Prostate gland (tissue), 2 donors: Measurements from ENCODE around the gene CADPS2. TPM values are rescaled to one million over a fixed set of nuclear protein-coding genes. Genes with fewer than 3 reads are reported as not detected.
"Not testable (repeated sequence)": the region's sequence is repeated elsewhere in the genome, so short reads cannot be mapped to it uniquely, and the experiment has no call there.

ENCODE experiments used
- DNase-seq: peaks from one replicate; pipeline ENCODE4 v3.0.0-alpha.2; 2019; ENCODE audit warnings: low spot score
- H3K27ac ChIP-seq, 2 donors: fragments of 200-600 bp; sonication (generic); 2 replicates each; pipeline ENCODE4 v1.5.1; 2017 to 2019
- H3K27me3 ChIP-seq: fragments of 200-600 bp; sonication (generic); replicated peaks from 2 replicates; pipeline ENCODE4 v1.5.1; 2019; ENCODE audit not compliant: insufficient read depth
- H3K36me3 ChIP-seq, 2 donors: fragments of 200-600 bp; sonication (generic); 1 replicate in 1 of 2; 2 replicates in 1 of 2; pipeline versions ENCODE4 v1.5.1 to v1.8.1; 2017 to 2019
- H3K4me1 ChIP-seq: fragments of 200-600 bp; sonication (generic); replicated peaks from 2 replicates; pipeline ENCODE4 v1.5.1; 2019
- H3K4me3 ChIP-seq, 2 donors: fragments of 200-600 bp; sonication (generic); 2 replicates each; pipeline ENCODE4 v1.5.1; 2017 to 2019
- H3K9me3 ChIP-seq: fragments of 200-600 bp; sonication (generic); 2 replicates; pipeline ENCODE4 v1.5.1; 2017
- CTCF ChIP-seq, 4 experiments: fragments of 200-600 bp in 2 of 4; fragments of 450-650 bp in 2 of 4; sonication (generic) in 2 of 4; IDR thresholded peaks; 1 replicate in 3 of 4; 2 replicates in 1 of 4; pipeline ENCODE4 v1.5.1; 2016 to 2019; ENCODE audit warnings: antibody characterized with exemption in 4 of 4, mild to moderate bottlenecking in 2 of 4, moderate library complexity in 2 of 4
- POLR2A ChIP-seq: fragments of 450-650 bp; IDR thresholded peaks from one replicate; pipeline ENCODE4 v1.6.1; 2016; ENCODE audit warnings: antibody characterized with exemption, mild to moderate bottlenecking
- POLR2AphosphoS5 ChIP-seq: sonication (generic); formaldehyde crosslinking; IDR thresholded peaks from one replicate; pipeline ENCODE4 v1.6.1; 2017; ENCODE audit warnings: antibody characterized with exemption
- WGBS: methylation state at CpG from one replicate; pipeline ENCODE4 v1.1.5; 2018; 5-methylcytosine and 5-hydroxymethylcytosine counted together
- intact Hi-C: fragments of 100-400 bp; cut with DNase I; formaldehyde crosslinking; loops from one replicate; pipeline ENCODE4 v1.14.2; 2022
- total RNA-seq, 2 donors: library from RNA; depleted of rRNA; stranded (reverse); fragments of >200 nt; gene quantifications; one replicate each; pipeline ENCODE4 v1.1.0, GENCODE V29; 2016

Gene CADPS2
- total RNA-seq, 2 donors from 2014 or later, result 22.2 to 50.4 TPM

- Histone ChIP-seq H3K27ac (no peak overlapping the region), H3K9me3 (no peaks in the 10 kb centered on the region)
- 91% methylated on average over 1 of the region's 1 CpG for whole genome bisulfite sequencing
These were observed 243.0 kb downstream of the CADPS2 start for GRCh38 chr7:122643250-122643649.

GRCh38 chr7:122638459-122638858, 247.8 kb downstream of the CADPS2 start:
- TF ChIP-seq POLR2A (no peak), POLR2AphosphoS5 (no peak), CTCF (IDR thresholded peaks at IDR 0.05) (no peak)
- no peak overlapping the region for H3K27ac ChIP-seq
- H3K9me3 ChIP-seq, result no peaks in the 10 kb centered on the region
- H3K27me3 ChIP-seq, result no peaks in the 10 kb centered on the region
- WGBS, result 72% methylated on average over 2 of the region's 2 CpGs
- no peaks in the 10 kb centered on the region for H3K4me1 ChIP-seq
- H3K36me3 ChIP-seq, result no peaks in the 10 kb centered on the region
- DNase-seq, result no peak
- intact Hi-C loops, result no loop called here
- no peak overlapping the region for H3K4me3 ChIP-seq

More at GRCh38 chr7:122643250-122643649, 243.0 kb downstream of the CADPS2 start:
- intact Hi-C loops, result no loop called here
- no peaks in the 10 kb centered on the region for H3K4me1 ChIP-seq
- no peak overlapping the region for H3K4me3 ChIP-seq
- no peaks in the 10 kb centered on the region for H3K27me3 ChIP-seq
- H3K36me3 ChIP-seq, result no peaks in the 10 kb centered on the region
- TF ChIP-seq POLR2AphosphoS5 (no peak), CTCF (IDR thresholded peaks at IDR 0.05) (no peak)
- no peak for DNase-seq

GRCh38 chr7:122637784-122638183, 248.5 kb downstream of the CADPS2 start:
- Histone ChIP-seq H3K9me3 (no peaks in the 10 kb centered on the region), H3K4me3 (no peak overlapping the region), H3K4me1 (no peaks in the 10 kb centered on the region), H3K27ac (no peak overlapping the region), H3K27me3 (no peaks in the 10 kb centered on the region), H3K36me3 (no peaks in the 10 kb centered on the region)
- WGBS, result 42% methylated on average over 2 of the region's 2 CpGs
- no peak for TF ChIP-seq POLR2A
- no peak for TF ChIP-seq POLR2AphosphoS5
- no peak for TF ChIP-seq CTCF (IDR thresholded peaks at IDR 0.05)
- no peak for DNase-seq
- intact Hi-C loops, result no loop called here

GRCh38 chr7:122635481-122635880, 250.8 kb downstream of the CADPS2 start:
- H3K36me3 ChIP-seq, intact Hi-C loops, H3K9me3 ChIP-seq, H3K4me3 ChIP-seq, H3K27ac ChIP-seq, DNase-seq, H3K27me3 ChIP-seq, H3K4me1 ChIP-seq: not testable (repeated sequence)
- WGBS, result 94% methylated on average over 2 of the region's 2 CpGs

- Histone ChIP-seq H3K36me3 (no peaks in the 10 kb centered on the region), H3K9me3 (no peaks in the 10 kb centered on the region), H3K4me3 (no peak overlapping the region), H3K27me3 (no peaks in the 10 kb centered on the region), H3K4me1 (no peaks in the 10 kb centered on the region), H3K27ac (no peak overlapping the region)
- intact Hi-C loops, result no loop called here
- TF ChIP-seq POLR2AphosphoS5 (no peak), CTCF (IDR thresholded peaks at IDR 0.05) (no peak), POLR2A (no peak)
- 82% methylated on average over 3 of the region's 3 CpGs for WGBS
- no peak for DNase-seq
These were observed 252.8 kb downstream of the CADPS2 start for GRCh38 chr7:122633472-122633871.
